Measurements from ENCODE around the gene RAB3B.

DNA sequence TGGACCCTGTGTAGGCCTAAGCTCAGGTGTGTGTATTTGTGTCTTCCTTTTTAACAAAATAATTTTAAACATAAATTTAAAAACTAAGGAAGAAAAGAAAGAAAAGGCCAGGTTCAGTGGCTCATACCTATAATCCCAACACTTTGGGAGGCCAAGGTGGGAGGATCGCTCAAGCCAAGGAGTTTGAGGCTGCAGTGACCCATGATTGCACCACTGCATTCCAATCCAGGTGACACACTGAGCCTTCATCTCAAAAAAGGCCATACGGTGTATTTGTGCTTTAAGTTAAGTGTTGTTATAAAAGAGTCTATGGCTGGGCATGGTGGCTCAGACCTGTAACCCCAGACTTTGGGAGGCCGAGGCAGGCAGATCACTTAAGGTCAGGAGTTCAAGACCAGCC, 8.3 kb downstream of the RAB3B start:
- TF ChIP-seq, protein P1, sequence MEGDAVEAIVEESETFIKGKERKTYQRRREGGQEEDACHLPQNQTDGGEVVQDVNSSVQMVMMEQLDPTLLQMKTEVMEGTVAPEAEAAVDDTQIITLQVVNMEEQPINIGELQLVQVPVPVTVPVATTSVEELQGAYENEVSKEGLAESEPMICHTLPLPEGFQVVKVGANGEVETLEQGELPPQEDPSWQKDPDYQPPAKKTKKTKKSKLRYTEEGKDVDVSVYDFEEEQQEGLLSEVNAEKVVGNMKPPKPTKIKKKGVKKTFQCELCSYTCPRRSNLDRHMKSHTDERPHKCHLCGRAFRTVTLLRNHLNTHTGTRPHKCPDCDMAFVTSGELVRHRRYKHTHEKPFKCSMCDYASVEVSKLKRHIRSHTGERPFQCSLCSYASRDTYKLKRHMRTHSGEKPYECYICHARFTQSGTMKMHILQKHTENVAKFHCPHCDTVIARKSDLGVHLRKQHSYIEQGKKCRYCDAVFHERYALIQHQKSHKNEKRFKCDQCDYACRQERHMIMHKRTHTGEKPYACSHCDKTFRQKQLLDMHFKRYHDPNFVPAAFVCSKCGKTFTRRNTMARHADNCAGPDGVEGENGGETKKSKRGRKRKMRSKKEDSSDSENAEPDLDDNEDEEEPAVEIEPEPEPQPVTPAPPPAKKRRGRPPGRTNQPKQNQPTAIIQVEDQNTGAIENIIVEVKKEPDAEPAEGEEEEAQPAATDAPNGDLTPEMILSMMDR (IDR thresholded peaks at IDR 0.05 in 4 of 5, conservative IDR thresholded peaks at IDR 0.05 in 1 of 5): no peak
- no peak for TF ChIP-seq POLR2A (IDR thresholded peaks at IDR 0.05)
